RWPE2 (cell line): ENCODE data around the gene HRH2.

Experiments used
- ATAC-seq: fragments of 200-7000 bp; cut with Tn5 transposase; 3 replicates; pipeline ENCODE4 v1.9.1; 2021; ENCODE audit warnings: low read depth
- DNase-seq: peaks from one replicate; pipeline ENCODE4 v3.0.0-alpha.2; 2020; ENCODE audit warnings: low spot score
- H3K27ac ChIP-seq: fragments of 450-650 bp; 2 replicates; pipeline ENCODE4 v1.5.1; 2017; ENCODE audit warnings: mild to moderate bottlenecking; ENCODE audit not compliant: poor library complexity, severe bottlenecking
- H3K27me3 ChIP-seq: fragments of 250-450 bp; sonication (Bioruptor Pico); 2 replicates; pipeline ENCODE4 v1.5.1; 2021; ENCODE audit warnings: mild to moderate bottlenecking, moderate library complexity; ENCODE audit not compliant: insufficient read depth, poor library complexity, severe bottlenecking
- H3K36me3 ChIP-seq: fragments of 250-450 bp; sonication (Bioruptor Pico); 2 replicates; pipeline ENCODE4 v1.5.1; 2020; ENCODE audit warnings: low read depth, mild to moderate bottlenecking, moderate library complexity
- H3K4me1 ChIP-seq: fragments of 250-450 bp; sonication (Bioruptor Pico); 2 replicates; pipeline ENCODE4 v1.5.1; 2021; ENCODE audit warnings: mild to moderate bottlenecking, moderate library complexity; ENCODE audit not compliant: insufficient read depth, poor library complexity, severe bottlenecking
- H3K4me3 ChIP-seq: fragments of 250-450 bp; sonication (Bioruptor Pico); 2 replicates; pipeline ENCODE4 v1.5.1; 2021; ENCODE audit warnings: mild to moderate bottlenecking, moderate library complexity; ENCODE audit not compliant: severe bottlenecking
- H3K9me3 ChIP-seq: fragments of 250-450 bp; sonication (Bioruptor Pico); 2 replicates; pipeline ENCODE4 v1.5.1; 2021; ENCODE audit warnings: mild to moderate bottlenecking, moderate library complexity; ENCODE audit not compliant: severe bottlenecking
- CTCF ChIP-seq: fragments of 450-650 bp; IDR thresholded peaks from one replicate; pipeline ENCODE4 v1.5.1; 2017; ENCODE audit warnings: mild to moderate bottlenecking, moderate library complexity; ENCODE audit not compliant: poor library complexity, severe bottlenecking

The HRH2 gene

GRCh38 chr5:175664723-175665122 lies 6.9 kb downstream of the HRH2 start:
- no peaks in the 10 kb centered on the region for H3K9me3 ChIP-seq
- ATAC-seq = no peak
- no peaks in the 10 kb centered on the region for H3K36me3 ChIP-seq
- no peak for DNase-seq
- H3K27me3 ChIP-seq = peaks cover 47% of the 10 kb centered on the region
- H3K4me1 ChIP-seq = no peaks in the 10 kb centered on the region
- no peak overlapping the region for H3K4me3 ChIP-seq
- TF ChIP-seq CTCF = no peak
- H3K27ac ChIP-seq = no peak overlapping the region

DNA sequence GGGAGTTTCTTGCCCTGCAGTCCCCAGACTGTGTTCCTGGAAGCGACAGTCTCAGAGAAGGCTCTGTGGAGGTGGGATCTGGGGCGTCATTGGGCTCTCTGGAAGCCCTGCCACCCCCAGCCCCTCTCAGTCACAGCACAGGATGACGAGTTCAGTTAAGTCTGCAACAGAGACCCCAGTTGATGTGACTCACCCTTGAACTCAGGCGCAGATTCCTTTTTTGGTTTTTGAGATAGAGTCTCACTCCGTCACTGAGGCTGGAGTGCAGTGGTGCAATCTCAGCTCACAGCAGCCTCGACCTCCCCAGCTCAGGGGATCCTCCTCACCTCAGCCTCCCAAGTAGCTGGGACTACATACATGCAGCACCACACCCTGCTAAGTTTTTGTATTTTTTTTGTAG lies 8.3 kb downstream of the HRH2 start:
- Histone ChIP-seq H3K9me3 (no peaks in the 10 kb centered on the region), H3K27ac (no peak overlapping the region), H3K4me1 (no peaks in the 10 kb centered on the region), H3K27me3 (peaks cover 44% of the 10 kb centered on the region), H3K36me3 (no peaks in the 10 kb centered on the region), H3K4me3 (no peak overlapping the region)
- ATAC-seq = no peak
- DNase-seq = no peak
- TF ChIP-seq CTCF = no peak

DNA sequence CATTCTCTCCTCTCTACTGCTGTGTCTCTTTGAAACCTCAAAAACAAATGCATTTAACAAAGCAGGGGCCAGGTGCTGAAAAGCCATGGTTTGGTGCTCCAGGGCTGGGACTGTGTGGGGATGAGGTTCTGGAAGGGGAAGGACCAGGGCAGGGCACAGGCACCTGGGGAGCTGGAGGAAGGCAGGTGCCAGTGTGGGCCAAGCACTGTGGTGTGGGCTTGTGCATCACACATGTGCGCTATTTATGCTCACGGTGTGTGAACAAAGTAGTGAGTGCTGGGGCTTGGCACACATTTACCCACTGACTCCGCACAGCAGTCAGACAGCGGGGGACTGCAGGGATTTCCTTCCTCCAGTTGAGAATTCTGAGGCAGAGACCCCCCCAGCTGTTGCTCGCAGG lies 10.1 kb downstream of the HRH2 start:
- no peak overlapping the region for H3K4me3 ChIP-seq
- DNase-seq (no peak), ATAC-seq (no peak)
- H3K4me1 ChIP-seq = no peaks in the 10 kb centered on the region
- no peaks in the 10 kb centered on the region for H3K36me3 ChIP-seq
- no peaks in the 10 kb centered on the region for H3K9me3 ChIP-seq
- no peak for TF ChIP-seq CTCF
- H3K27ac ChIP-seq = no peak overlapping the region
- peaks cover 46% of the 10 kb centered on the region for H3K27me3 ChIP-seq

- Histone ChIP-seq H3K36me3 (no peaks in the 10 kb centered on the region), H3K9me3 (no peaks in the 10 kb centered on the region), H3K27ac (no peak overlapping the region), H3K4me3 (no peak overlapping the region), H3K27me3 (peaks cover 51% of the 10 kb centered on the region), H3K4me1 (no peaks in the 10 kb centered on the region)
- no peak for TF ChIP-seq CTCF
- ATAC-seq (no peak), DNase-seq (no peak)
Observed at GRCh38 chr5:175670372-175670771, 12.5 kb downstream of the HRH2 start.

DNA sequence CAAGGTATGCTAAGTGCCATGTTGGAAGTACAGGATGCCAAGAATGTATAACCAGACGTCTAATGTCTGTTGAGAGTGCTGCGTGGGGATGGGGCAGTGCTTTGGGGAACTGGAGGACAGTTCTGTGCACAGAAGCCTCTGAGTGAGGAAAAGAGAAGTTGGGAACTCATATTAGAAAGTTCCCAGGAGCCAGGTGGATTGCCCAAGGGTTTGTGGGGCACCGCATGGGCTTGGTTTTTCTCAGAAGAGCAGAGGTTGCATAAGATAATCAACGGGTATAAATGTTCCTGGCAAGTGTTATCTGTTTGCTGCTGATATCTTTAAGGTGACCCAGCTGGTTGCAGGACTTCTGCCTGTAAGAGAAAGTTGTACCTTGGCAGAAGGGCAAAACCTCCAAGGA lies 13.1 kb downstream of the HRH2 start:
- Histone ChIP-seq H3K4me3 (no peak overlapping the region), H3K4me1 (no peaks in the 10 kb centered on the region), H3K9me3 (no peaks in the 10 kb centered on the region), H3K27me3 (peaks cover 52% of the 10 kb centered on the region), H3K27ac (no peak overlapping the region), H3K36me3 (no peaks in the 10 kb centered on the region)
- TF ChIP-seq CTCF = no peak
- DNase-seq (no peak), ATAC-seq (no peak)
